Endothelial cell of umbilical vein (primary cell): Measurements from ENCODE around the gene CACNA1C. TPM values are rescaled to one million over a fixed set of nuclear protein-coding genes. Genes with fewer than 3 reads are reported as not detected.

Source experiments
- BruUV-seq: library from RNA; stranded (reverse); fragments of 400-500 nt; replicated peaks from 2 replicates; lab custom pipeline; 2021; lab: Mats Ljungman, UMichigan
- CTCF ChIA-PET: fragments of 300-600, 350-600 bp; sonication (Branson Sonifier 250); formaldehyde crosslinking; loops from one replicate; lab custom pipeline; 2021; ENCODE audit warnings: antibody characterized with exemption, inconsistent platforms; lab: Charles Lee
- POLR2A ChIA-PET: fragments of 300-600, 350-600 bp; sonication (Branson Sonifier 250); formaldehyde crosslinking; loops from one replicate; lab custom pipeline; 2021; ENCODE audit warnings: antibody characterized with exemption, inconsistent platforms; lab: Charles Lee
- DNase-seq: peaks from one replicate; pipeline ENCODE4 v3.0.0-alpha.2; 2011; ENCODE audit warnings: low read depth, low spot score
- FAIRE-seq: peaks from 2 replicates; lab custom pipeline; 2011; peaks lifted over from hg19 to GRCh38; lab: Jason Lieb, UNC
- H2AFZ ChIP-seq: 2 replicates; pipeline ENCODE4 v1.6.0; 2012; ENCODE audit warnings: low read depth, low read length, control low read depth, inconsistent platforms
- H3K27ac ChIP-seq: 2 replicates; pipeline ENCODE4 v1.5.1; 2011; ENCODE audit warnings: low read depth, mild to moderate bottlenecking, control low read depth, low read length, moderate library complexity; ENCODE audit not compliant: insufficient read depth
- H3K27me3 ChIP-seq, 2 experiments: 2 replicates each; pipeline versions ENCODE4 v1.6.0 to v1.6.1; 2011; ENCODE audit warnings: low read length in 2 of 2, mixed read lengths in 1 of 2; ENCODE audit not compliant: control insufficient read depth in 2 of 2, insufficient read depth in 2 of 2
- H3K36me3 ChIP-seq, 2 experiments: 2 replicates in 1 of 2; 3 replicates in 1 of 2; pipeline ENCODE4 v1.5.1; 2011; ENCODE audit warnings: low read length in 2 of 2, mild to moderate bottlenecking in 1 of 2, moderate library complexity in 1 of 2; ENCODE audit not compliant: control insufficient read depth in 2 of 2, insufficient read depth in 2 of 2; ENCODE audit errors: extremely low read depth in 1 of 2
- H3K4me1 ChIP-seq: 3 replicates; pipeline ENCODE4 v1.5.1; 2011; ENCODE audit warnings: mild to moderate bottlenecking, low read length; ENCODE audit not compliant: control insufficient read depth, insufficient read depth; ENCODE audit errors: extremely low read depth
- H3K4me2 ChIP-seq: 2 replicates; pipeline ENCODE4 v1.6.1; 2011; ENCODE audit warnings: low read length, control low read depth, mixed read lengths; ENCODE audit not compliant: insufficient read depth
- H3K4me3 ChIP-seq, 3 experiments: fragments of 200-600 bp in 1 of 3; sonication (generic), shearing (Covaris generic) in 1 of 3; replicated peaks in 1 of 3; 2 replicates each; pipeline ENCODE4 v1.5.1; 2011 to 2016; ENCODE audit warnings: control low read depth in 3 of 3, low read length in 3 of 3, mild to moderate bottlenecking in 2 of 3, inconsistent platforms in 1 of 3, low read depth in 1 of 3, moderate library complexity in 1 of 3; ENCODE audit not compliant: insufficient read depth in 1 of 3
- H3K79me2 ChIP-seq: 2 replicates; pipeline ENCODE4 v1.6.0; 2012; ENCODE audit warnings: low read length, inconsistent platforms; ENCODE audit not compliant: control insufficient read depth, insufficient read depth
- H3K9ac ChIP-seq: replicated peaks from 2 replicates; pipeline ENCODE3; 2011; ENCODE audit warnings: low read length, control low read depth; ENCODE audit not compliant: insufficient read depth; ENCODE audit errors: extremely low read depth
- H3K9me1 ChIP-seq: replicated peaks from 3 replicates; pipeline ENCODE4 v1.6.0; 2011; ENCODE audit warnings: mild to moderate bottlenecking, low read length; ENCODE audit not compliant: control insufficient read depth, insufficient read depth; ENCODE audit errors: extremely low read depth
- H3K9me3 ChIP-seq: replicated peaks from 2 replicates; pipeline ENCODE4 v1.5.1; 2012; ENCODE audit warnings: low read length, inconsistent platforms; ENCODE audit not compliant: control insufficient read depth, insufficient read depth
- H4K20me1 ChIP-seq: replicated peaks from 2 replicates; pipeline ENCODE3; 2011; ENCODE audit warnings: mild to moderate bottlenecking, low read length; ENCODE audit not compliant: control insufficient read depth, insufficient read depth; ENCODE audit errors: extremely low read depth
- EZH2 ChIP-seq: IDR thresholded peaks from 2 replicates; pipeline ENCODE4 v1.6.1; 2012; ENCODE audit warnings: borderline replicate concordance, low read depth, mild to moderate bottlenecking, moderate library complexity, low read length, inconsistent platforms; ENCODE audit not compliant: severe bottlenecking
- FOS ChIP-seq: IDR thresholded peaks from 2 replicates; pipeline ENCODE4 v1.6.1; 2011; ENCODE audit warnings: mild to moderate bottlenecking, low read length, moderate library complexity, borderline replicate concordance; ENCODE audit not compliant: insufficient read depth
- GATA2 ChIP-seq: IDR thresholded peaks from 2 replicates; pipeline ENCODE4 v1.7.0; 2011; ENCODE audit warnings: low read depth, mild to moderate bottlenecking, moderate library complexity, mixed read lengths, low read length; ENCODE audit not compliant: insufficient read length, insufficient read depth
- JUN ChIP-seq: IDR thresholded peaks from 2 replicates; pipeline ENCODE4 v1.6.1; 2011; ENCODE audit warnings: borderline replicate concordance, low read depth; ENCODE audit not compliant: insufficient read length, insufficient read depth
- MYC ChIP-seq: IDR thresholded peaks from one replicate; pipeline ENCODE4 v1.6.1; 2011; ENCODE audit warnings: mild to moderate bottlenecking, low read depth, low read length
- POLR2A ChIP-seq: IDR thresholded peaks from 2 replicates; pipeline ENCODE4 v1.6.1; 2012; ENCODE audit warnings: low read depth, mild to moderate bottlenecking, control low read depth, low read length
- POLR2AphosphoS5 ChIP-seq: IDR thresholded peaks from 2 replicates; pipeline ENCODE4 v1.6.1; 2012; ENCODE audit warnings: low read depth, mild to moderate bottlenecking, control low read depth, low read length, moderate library complexity; ENCODE audit not compliant: insufficient read depth
- dilution Hi-C: fragments of 300-500 bp; cut with MboI; formaldehyde crosslinking; loops from one replicate; pipeline ENCODE4 v1.15.0; 2019; ENCODE audit warnings: low sequenced_read_pairs; ENCODE audit not compliant: extremely low pct_ligation_motif_present
- intact Hi-C: fragments of 100-400 bp; cut with micrococcal nuclease; formaldehyde crosslinking; loops from one replicate; pipeline ENCODE4 v1.10.0; 2022
- polyA plus RNA-seq, 4 experiments: library from polyadenylated mRNA; depleted of rRNA in 3 of 4; stranded (reverse) in 3 of 4; unstranded in 1 of 4; fragments of >200 nt; gene quantifications; 2 replicates each; pipeline versions ENCODE4 v1.2.1 to v1.2.3, GENCODE V29; 2011 to 2012; ENCODE audit warnings: missing spikeins in 1 of 4
- total RNA-seq: library from RNA; stranded (reverse); gene quantifications from 2 replicates; pipeline ENCODE4 v1.2.3, GENCODE V29; 2021
- TF ChIP-seq, protein P1 (sequence below), 2 donors: IDR thresholded peaks; 1 replicate in 1 of 2; 2 replicates in 1 of 2; pipeline ENCODE4 v1.5.1; 2011; ENCODE audit warnings: low read length in 2 of 2, mild to moderate bottlenecking in 2 of 2, moderate library complexity in 2 of 2, control low read depth in 1 of 2, inconsistent platforms in 1 of 2, low read depth in 1 of 2; ENCODE audit not compliant: insufficient read depth in 1 of 2; ENCODE audit errors: extremely low read depth in 1 of 2
- TF ChIP-seq, protein P2 (sequence below): IDR thresholded peaks from 2 replicates; pipeline ENCODE4 v1.6.1; 2011; ENCODE audit not compliant: insufficient read depth, insufficient read length

Gene CACNA1C
- total and polyA plus RNA-seq, 2 donors (not counting 3 experiments of a cell fraction or from before 2014, with no cell fraction given), result not detected

GRCh38 chr12:2347844-2348481 lies 295.2 kb downstream of the CACNA1C start:
- CTCF ChIA-PET, result no interaction called here
- H2AFZ ChIP-seq, result no peak overlapping the region

More at GRCh38 chr12:2347844-2348481, 295.2 kb downstream of the CACNA1C start:
- no peak overlapping the region for H3K27ac ChIP-seq
- H3K9ac ChIP-seq, result no peak overlapping the region
- intact Hi-C loops, result no loop called here
- peaks cover 3 to 9% of the 10 kb centered on the region in 2 experiments for H3K27me3 ChIP-seq
- POLR2A ChIA-PET, result no interaction called here
- dilution Hi-C loops, result no loop called here
- DNase-seq, result no peak
- no peaks in the 10 kb centered on the region for H4K20me1 ChIP-seq
- H3K79me2 ChIP-seq, result no peaks in the 10 kb centered on the region
- no peaks in the 10 kb centered on the region for H3K36me3 ChIP-seq
- no peaks in the 10 kb centered on the region for H3K4me1 ChIP-seq
- no peak for FAIRE-seq
- no peaks in the 10 kb centered on the region for H3K9me3 ChIP-seq
- no peak overlapping the region for H3K4me3 ChIP-seq
- no peak overlapping the region for H3K4me2 ChIP-seq
- TF ChIP-seq POLR2A (no peak), MYC (no peak), JUN (no peak), FOS (no peak), GATA2 (no peak), EZH2 (no peak), POLR2AphosphoS5 (no peak)
- TF ChIP-seq, protein P1, sequence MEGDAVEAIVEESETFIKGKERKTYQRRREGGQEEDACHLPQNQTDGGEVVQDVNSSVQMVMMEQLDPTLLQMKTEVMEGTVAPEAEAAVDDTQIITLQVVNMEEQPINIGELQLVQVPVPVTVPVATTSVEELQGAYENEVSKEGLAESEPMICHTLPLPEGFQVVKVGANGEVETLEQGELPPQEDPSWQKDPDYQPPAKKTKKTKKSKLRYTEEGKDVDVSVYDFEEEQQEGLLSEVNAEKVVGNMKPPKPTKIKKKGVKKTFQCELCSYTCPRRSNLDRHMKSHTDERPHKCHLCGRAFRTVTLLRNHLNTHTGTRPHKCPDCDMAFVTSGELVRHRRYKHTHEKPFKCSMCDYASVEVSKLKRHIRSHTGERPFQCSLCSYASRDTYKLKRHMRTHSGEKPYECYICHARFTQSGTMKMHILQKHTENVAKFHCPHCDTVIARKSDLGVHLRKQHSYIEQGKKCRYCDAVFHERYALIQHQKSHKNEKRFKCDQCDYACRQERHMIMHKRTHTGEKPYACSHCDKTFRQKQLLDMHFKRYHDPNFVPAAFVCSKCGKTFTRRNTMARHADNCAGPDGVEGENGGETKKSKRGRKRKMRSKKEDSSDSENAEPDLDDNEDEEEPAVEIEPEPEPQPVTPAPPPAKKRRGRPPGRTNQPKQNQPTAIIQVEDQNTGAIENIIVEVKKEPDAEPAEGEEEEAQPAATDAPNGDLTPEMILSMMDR (IDR thresholded peaks at IDR 0.05; ENCODE audit: extremely low read depth in 1 of 2, insufficient read depth in 1 of 2, low read depth in 1 of 2, low read length in 2 of 2), result no peak
- TF ChIP-seq, protein P2, sequence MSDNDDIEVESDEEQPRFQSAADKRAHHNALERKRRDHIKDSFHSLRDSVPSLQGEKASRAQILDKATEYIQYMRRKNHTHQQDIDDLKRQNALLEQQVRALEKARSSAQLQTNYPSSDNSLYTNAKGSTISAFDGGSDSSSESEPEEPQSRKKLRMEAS, result no peak
- no TSS peak for BruUV-seq
- no peaks in the 10 kb centered on the region for H3K9me1 ChIP-seq
